Retinal pigment epithelial cell (primary cell): Measurements from ENCODE around the gene PDE4B.

Experiments
- DNase-seq: peaks from one replicate; pipeline ENCODE4 v3.0.0-alpha.2; 2010; ENCODE audit warnings: low read depth
- H3K4me3 ChIP-seq: 2 replicates; pipeline ENCODE4 v1.5.1; 2011; ENCODE audit warnings: mild to moderate bottlenecking, low read length, control low read depth, moderate library complexity
- CTCF ChIP-seq: conservative IDR thresholded peaks from 2 replicates; pipeline ENCODE4 v1.5.1; 2011; ENCODE audit warnings: low read depth, low read length, control low read depth, inconsistent platforms

The PDE4B gene

DNA sequence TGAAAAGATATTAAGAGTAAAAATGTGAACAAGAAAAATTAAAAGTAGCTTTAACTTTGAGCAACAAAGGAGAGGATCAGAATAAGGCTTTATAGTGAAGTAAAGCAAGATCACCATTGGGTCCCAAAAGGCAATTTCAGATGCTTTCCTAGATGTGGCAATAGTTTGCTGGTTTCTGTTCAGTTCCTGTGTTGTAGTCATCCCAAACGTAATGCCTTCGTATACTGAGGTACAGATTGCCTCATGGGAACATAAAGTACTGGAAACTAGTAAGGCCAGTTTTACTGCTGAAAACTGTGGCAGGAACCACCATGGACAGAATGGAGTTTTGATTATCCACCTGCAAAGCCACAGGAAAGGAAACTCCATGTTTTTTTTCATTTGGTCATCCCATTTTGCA is 457.8 kb downstream of the PDE4B start:
- no peak for TF ChIP-seq CTCF
- H3K4me3 ChIP-seq, result no peak overlapping the region
- DNase-seq, result no peak

GRCh38 chr1:66251546-66251945 is 458.9 kb downstream of the PDE4B start:
- no peak for TF ChIP-seq CTCF
- no peak overlapping the region for H3K4me3 ChIP-seq
- DNase-seq, result no peak

DNA sequence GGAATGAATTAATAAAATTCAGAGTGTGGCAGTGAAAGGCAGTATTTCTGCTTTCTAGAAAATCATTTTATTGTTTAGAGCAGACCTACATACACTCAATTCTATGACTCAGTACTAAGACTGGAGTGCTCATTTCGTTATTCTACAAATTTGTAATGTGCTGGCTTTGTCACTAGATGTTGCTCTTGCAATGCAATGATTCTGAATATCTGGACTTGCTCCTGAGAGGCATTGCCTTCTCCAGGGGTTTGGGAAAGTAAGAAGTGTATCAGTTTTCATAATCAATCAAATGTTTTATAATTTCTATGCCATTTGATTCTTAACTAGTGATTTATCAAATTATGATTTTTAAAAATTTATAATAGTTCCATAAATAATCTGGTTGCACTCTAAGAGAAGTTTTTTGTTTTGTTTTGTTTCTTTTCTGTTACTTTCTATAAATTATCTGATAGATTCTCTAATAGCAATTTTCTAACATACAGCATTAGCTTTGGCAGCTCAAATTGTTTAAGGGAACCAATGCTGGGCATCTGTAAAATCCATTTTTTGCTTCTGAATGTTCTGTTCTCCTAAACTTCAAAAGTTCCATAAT is 460.7 kb downstream of the PDE4B start:
- no peak overlapping the region for H3K4me3 ChIP-seq
- DNase-seq, result no peak
- peak; percentile 82 for TF ChIP-seq CTCF

DNA sequence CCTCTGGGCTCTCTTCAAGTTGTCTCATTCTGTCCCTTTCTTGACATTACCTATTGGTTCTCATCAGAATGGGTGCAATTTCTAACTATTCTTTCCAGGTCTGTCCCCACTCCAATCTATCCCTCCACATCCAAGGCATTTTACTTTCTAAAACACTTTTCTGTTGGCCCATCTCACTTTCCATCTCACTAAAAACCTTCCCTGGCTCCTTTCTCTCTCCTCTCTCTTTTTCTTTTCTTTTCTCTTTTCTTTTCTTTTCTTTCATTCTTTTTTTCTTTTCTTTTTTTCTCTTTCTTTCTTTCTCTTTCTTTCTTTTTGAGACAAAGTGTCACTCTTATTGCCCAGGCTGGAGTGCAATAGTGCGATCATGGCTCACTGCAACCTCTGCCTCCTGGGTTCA is 462.1 kb downstream of the PDE4B start:
- TF ChIP-seq CTCF, result no peak
- no peak overlapping the region for H3K4me3 ChIP-seq
- DNase-seq, result no peak

GRCh38 chr1:66256629-66257572 is 464.2 kb downstream of the PDE4B start:
- no peak overlapping the region for H3K4me3 ChIP-seq
- no peak for DNase-seq
- TF ChIP-seq CTCF, result no peak

DNA sequence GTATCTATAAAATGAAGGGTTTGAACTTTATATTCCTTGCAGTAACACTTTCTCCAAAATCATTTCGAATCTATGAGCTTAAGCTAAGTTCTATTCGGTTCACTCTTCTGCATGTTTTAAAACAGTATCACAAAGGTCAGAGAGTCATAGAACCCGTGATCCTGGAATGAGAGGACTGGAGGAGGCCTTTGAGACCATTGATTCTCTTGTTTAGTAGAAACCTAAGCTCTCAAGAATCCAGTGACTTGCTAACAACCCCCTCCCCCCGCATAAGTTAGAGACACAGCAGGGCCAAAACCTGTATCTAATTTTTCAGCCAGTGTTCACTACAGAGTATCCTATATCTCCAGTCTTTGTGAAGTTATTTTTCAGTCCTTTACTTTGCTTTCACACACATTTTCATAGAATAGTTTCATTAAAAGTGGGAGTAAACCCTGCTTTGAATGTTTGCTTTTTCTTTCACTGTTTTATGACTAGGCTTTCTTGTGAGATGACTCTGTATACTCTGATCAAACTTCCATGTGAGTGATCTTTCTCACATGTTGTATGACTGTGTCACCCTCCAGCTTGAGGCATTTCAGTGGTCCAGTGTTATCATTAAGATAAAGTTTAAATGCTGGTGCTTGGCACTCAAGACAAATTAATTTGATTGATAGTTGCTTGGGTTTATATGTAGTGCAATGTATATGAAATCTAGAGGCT is 465.9 kb downstream of the PDE4B start:
- DNase-seq, result peak; percentile 76
- TF ChIP-seq CTCF, result no peak

More for the DNA sequence above, 465.9 kb downstream of the PDE4B start:
- no peak overlapping the region for H3K4me3 ChIP-seq
